ENCODE data around the gene HIP1.
"Not testable (repeated sequence)": the region's sequence is repeated elsewhere in the genome, so short reads cannot be mapped to it uniquely, and the experiment has no call there.

Gene HIP1

DNA sequence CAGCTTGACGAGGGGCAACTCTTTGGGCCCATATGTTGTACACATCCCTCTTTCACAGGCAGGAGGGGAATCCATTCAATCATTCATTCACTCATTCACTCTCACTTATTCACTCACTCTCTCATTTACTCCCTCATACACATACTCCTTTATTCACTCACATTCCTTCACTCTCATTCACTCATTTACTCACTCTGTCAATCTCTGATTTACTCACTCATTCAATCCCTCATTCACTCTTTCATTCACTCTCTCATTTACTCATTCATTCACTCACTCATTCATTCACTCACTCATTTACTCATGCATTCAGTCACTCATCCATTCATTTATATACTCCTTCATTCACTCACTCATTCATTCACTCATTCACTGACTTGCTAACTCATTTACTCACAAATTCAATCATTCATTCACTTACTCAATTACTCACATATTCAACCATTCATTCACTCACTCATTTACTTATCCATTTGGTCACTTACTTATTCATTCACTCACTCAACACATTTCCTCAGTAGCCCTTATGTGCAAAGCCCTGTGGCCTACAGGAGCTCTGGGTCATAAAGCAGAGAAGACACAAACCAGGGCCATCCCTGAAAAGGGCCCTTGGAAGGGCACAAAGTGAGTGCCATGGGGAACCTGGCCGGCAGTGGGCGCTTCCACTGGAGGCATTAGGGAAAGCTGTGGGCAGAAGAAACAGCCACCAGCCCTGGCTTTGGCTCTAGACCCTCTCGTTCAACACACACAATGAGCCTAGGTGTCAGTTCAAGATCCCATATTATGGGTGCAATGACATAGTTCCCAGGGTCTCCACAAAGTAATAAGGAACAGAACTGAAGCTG is 26.0 kb downstream of the HIP1 start:
- no peak for DNase-seq

DNA sequence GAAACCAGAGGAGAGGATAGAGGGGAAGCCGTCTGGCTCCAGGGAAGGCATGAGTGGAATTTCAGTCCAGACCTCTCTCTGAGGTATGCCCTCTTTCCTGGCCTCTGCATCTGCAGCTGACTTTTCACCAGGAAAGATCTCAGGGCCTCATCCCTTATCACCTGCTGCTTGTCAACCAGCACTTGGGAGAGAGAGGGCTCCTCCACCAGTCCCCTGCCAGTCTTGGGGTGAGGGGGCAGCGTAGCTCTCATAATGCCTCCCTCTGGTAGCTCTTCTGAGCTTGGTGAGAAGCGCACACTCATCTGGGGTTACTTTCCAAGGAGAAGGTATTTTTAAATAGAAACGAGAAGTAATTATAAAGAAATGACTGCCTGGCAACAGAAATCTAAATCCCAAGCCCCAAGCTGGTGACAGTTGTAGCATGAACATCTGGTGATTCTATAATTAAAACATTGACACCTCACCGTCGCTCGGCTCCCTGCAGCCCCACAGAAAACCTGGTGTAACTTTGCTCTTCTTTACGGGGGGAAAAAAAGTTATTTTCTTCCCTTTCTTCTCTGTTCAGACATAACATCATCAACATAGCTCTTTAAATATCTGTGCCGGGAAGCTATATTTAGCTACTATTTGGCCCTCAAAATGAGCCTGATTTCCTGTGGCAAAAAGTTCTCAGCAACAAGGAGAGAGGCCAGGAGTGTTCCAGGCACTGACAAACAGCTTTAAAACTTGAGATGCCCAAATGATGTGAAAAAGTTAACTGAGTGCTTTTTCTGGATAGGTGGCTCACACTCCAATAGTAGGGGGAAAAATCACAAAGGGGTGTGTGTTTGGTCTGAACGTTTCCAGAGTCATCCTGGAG is 26.9 kb downstream of the HIP1 start:
- DNase-seq, result peak; percentile 96

DNA sequence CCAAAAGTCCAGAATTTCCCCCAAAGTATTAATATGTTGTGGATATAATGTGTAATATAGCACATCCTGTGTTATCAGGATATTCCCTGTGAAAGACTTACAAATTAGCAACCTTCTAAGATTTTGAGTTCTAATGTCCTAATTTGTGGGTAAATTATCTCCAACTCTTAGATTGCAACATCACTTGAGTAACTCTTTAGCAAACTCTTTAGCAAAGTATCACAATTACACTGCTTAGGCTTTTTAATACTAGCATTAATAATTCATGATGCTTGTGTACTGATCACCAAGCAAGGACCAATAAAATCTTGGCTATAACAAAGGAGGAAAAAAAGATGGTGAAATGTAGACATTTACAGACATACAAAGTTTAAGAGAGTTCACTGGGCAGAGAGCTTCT is 27.7 kb downstream of the HIP1 start:
- peak; percentile 52 for DNase-seq

DNA sequence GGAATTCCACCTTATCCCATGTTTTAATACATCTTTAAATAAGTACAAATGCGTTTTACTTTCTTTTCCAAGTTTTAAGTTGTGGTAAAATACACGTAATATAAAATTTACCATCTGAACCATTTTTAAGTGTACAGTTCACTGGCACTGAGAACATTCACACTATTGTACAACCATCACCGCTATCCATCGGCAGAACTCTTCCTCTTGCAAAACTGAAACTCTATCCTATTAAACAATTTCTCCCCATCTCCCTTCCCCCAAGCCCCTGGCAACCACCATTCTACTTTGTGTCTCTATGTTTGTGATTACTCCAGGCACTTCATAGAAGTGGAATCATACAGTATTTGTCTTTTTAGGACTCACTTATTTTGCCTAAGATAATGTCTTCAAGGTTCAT is 33.8 kb downstream of the HIP1 start:
- DNase-seq, result peak; percentile 26

DNA sequence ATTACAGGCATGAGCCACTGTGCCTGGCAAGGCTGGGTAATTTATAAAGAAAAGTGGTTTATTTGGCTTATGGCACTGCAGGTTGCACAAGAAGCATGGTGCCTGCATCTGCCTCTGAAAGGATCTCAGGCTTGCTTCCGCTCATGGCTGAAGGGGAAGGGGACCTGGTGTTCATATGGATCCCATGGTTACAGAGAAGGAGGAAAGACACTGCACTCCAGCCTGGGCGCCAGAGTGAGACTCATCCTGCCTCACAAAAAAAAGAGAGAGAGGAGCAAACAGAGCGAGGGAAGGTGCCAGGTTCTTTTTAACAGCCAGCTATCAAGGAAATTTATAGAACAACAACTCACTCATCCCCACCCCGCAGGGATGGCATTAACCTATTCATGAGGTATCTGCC is 36.2 kb downstream of the HIP1 start:
- DNase-seq, result peak; percentile 20

DNA sequence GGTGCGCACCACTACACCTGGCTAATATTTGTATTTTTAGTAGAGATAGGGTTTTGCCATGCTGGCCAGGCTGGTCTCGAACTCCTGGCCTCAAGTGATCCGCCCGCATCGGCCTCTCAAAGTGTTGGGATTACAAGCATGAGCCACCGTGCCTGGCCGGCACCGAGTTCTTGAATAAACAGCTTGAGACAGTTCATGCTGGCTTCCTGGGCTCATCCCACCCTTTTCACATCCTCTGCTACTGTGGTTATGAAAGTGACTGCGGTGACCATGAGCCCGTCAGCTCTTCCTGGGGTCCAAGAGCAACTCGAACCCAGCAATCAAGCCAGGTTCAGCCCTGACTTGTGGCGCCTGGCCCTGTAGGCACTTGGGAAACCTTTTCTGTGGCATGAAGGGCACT is 38.7 kb downstream of the HIP1 start:
- DNase-seq, result peak; percentile 57

DNA sequence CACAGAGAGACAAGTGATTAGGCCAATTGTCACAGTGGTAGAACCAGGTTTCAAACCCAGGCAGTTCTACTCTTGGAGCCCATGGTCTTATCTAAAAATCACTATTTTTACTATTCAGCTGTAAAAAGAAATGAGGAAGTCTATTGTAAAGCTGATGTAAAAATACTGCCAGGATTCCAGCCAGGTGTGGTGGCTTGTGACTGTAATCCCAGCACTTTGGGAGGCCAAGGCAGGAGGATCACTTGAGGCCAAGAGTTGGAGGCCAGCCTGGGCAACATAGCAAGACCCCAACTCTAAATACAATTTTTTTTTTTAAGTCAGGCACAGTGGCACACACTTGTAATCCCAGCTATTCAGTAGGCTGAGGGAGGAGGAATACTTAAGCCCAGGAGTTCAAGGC is 40.4 kb downstream of the HIP1 start:
- DNase-seq, result no peak

DNA sequence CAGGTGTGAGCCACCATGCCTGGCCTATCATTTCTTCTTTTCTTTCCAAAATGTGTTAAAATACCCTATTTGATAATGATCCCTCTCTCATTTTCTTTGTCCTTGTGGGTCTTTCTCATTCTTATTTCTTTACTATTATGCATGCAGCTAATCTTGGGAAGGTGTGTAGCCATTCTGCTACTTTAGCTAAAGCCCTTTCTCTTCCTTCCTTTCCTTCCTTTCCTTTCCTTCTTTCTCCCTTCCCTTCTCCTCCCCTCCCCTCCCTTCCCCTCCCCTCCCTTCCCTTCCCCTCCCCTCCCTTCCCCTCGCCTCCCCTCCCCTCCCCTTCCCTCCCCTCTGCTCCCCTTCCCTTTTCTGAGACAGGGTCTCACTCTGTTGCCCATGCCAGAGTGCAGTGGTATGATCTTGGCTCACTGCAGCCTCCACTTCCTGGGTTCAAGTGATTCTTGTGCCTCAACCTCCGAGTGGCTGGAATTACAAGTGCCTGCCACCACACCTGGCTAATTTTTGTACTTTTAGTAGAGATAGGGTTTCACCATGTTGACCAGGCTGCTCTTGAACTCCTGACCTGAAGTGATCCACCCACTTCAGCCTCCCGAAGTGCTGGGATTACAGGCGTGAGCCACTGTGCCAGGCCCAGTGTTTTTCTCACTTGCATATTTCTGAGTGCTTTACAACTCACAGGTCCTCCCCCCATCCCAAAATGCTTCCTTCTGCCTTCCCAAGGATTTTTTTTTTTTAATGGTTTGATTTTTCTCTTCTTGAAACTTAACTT is 42.3 kb downstream of the HIP1 start:
- no peak for DNase-seq

DNA sequence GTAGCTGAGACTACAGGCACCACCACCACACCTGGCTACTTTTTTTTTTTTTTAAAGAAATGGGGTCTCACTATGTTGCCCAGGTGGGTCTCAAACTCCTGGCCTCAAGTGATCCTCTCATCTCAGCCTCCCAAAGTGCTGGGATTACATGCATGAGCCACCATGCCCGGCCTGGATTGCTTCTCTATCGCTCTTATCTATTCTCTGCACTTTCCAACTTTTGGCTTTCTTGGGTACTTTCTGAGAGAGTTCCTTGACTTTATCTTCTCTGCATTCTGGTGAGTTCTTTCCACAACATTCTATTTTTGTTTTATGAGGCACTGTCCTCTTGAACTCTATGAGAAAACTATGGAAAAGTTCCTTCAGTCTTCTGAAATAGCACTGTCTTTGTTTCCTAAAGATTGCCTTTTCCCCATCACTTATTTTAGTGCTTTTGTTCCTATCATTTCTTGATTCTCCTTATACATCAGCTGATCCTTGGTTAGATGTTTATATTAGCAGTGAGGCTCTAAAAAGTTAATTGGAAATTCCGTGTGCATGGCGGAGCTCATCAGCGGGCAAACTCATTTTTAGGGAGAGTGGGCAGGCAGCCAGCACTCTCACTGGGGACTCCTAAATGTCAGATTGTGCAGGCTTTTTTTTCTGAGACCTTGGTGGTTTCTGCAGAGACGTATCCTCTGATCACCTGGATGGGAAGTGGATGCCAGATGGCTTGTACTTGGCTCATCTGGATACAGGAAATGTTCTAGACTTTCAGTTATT is 43.9 kb downstream of the HIP1 start:
- DNase-seq, result no peak

DNA sequence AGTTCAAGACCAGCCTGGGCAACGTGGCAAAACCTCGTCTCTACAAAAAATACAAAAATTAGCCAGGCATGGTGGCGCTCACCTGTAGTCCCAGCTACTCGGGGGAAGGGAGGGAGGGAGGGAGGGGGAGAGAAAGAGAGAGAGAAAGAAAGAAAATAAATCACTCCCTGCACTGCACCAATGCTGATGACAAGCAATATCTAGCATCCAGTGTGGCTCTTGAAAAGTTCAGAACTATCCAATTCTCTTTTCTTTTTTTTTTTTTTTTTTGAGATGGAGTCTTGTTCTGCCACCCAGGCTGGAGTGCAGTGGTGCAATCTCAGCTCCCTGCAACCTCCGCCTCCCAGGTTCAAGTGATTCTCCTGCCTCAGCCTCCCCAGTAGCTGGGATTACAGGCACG is 45.1 kb downstream of the HIP1 start:
- not testable (repeated sequence) for DNase-seq

DNA sequence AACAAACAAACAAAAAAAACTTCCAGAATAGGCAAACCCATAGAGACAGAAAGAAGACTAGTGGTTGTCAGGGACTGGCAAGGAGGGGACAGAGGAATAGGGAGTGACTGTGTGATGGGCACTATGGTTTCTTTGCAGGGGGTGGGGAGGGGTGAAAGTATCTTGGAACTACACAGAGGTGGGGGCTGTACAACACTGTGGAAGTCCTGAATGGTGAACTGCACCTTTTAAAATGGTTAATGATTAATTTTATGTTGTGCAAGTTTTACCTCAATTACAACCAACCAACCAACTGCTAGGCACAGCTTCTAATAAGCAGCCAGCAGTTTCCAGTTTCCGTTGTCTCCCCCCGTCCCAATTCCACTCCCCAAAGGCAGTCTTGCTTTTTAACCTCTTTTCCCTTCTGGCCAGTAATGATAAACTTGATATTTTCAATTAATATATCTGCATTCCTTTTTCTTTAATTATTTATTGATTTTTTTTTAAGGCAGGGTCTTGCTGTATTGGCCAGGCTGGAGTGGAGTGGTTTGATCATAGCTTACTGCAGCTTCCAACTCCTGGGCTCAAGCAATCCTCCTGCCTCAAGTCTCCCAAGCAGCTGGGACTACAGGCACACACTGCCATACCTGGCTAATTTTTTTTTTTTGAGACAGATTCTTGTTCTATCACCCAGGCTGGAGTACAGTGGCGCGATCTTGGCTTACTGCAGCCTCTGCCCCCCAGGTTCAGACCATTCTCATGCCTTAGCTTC is 46.8 kb downstream of the HIP1 start:
- no peak for DNase-seq

DNA sequence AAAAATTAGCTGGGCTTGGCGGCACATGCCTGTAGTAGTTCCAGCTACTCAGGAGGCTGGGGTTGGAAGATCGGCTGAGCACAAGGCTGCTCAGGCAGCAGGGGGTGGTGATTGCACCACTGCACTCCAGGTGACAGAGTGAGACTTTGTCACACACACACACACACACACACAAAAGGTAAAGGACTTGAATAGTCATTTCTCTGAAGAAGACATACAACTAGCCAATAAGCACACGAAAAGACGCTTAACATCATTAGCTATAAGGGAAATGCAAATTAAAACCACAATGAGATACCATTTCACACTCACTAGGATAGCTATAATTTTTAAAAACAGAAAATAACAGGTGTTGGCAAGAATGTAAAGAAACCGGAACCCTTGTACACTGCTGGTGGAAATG is 48.6 kb downstream of the HIP1 start:
- DNase-seq, result no peak

DNA sequence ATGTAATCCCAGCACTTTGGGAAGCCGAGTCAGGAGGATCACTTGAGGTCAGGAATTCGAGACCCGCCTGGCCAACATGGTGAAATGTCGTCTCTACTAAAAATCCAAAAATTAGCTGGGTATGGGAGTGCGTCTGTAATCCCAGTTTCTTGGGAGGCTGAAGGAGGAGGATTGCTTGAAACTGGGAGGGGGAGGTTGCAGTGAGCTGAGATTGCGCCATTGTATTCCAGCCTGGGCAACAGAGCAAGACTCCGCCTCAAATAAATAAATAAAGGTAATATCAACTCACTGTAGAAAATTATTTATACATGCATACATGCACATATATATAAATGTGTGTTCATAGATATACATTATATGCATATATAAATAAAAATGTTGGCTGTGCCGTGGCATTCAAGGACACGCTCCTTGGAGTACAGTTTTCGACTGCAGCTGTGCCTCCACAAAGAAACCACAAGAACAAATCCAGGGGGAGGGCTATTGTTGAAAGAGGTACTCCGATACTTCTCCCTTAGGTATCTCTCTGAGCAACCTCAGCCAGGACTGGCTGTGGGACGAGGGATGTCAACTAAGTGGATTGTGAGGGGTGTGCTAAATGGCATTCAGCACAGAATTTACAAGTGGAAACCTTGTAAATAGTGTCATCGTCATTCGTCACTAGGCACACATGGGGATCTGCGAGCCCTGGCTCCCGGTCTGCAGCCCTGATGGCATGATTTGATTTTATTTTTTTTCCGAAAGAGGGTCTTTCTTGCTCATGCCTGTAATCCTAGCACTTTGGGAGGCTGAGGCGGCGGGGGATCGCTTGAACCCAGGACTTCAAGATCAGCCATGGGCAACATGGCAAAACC is 49.3 kb downstream of the HIP1 start:
- no peak for DNase-seq

DNA sequence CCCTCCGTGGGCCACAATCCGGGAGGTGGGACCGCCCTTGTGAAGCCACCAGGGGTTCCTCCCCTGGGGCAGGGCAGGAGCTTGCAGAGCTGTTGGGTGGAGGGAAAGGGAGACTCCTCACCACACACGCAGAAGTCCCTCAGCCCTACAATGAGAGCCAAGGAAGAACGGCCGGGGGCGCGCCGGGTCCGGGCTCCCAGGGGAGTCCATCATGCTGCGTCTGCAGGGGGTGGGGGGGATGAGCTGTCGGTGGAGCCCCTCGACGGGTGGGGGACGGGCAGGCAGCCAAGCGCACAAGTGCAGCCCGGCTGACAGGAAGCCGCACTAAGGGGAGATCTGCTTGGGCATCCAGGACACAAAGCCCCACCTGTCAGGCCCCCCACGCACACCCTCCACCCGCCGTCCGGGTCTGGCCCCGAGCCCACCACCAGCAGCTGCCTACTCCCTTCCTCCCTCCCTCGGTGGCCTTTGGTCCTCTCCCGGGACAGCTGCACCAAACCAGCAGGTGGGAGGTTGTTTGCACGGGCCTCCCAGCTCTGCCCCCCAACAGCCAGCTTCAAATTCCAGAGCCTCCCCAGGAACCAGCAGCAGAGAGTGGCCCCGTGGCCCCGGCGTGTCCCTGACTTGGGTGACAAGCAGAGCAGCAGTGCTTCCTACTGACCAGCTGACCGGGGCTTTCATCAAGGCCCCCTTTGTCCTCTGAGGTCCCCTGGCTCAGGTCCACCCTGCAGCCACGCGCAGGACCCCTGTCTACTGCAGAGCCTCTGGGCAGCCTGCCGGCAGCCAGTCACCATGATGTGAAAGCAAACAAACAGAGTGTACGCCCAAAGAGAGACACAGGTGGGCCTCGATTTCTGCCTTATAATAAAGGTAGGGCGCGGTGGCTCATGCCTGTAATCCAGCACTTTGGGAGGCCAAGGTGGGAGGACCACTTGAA is 50.3 kb downstream of the HIP1 start:
- DNase-seq, result no peak

DNA sequence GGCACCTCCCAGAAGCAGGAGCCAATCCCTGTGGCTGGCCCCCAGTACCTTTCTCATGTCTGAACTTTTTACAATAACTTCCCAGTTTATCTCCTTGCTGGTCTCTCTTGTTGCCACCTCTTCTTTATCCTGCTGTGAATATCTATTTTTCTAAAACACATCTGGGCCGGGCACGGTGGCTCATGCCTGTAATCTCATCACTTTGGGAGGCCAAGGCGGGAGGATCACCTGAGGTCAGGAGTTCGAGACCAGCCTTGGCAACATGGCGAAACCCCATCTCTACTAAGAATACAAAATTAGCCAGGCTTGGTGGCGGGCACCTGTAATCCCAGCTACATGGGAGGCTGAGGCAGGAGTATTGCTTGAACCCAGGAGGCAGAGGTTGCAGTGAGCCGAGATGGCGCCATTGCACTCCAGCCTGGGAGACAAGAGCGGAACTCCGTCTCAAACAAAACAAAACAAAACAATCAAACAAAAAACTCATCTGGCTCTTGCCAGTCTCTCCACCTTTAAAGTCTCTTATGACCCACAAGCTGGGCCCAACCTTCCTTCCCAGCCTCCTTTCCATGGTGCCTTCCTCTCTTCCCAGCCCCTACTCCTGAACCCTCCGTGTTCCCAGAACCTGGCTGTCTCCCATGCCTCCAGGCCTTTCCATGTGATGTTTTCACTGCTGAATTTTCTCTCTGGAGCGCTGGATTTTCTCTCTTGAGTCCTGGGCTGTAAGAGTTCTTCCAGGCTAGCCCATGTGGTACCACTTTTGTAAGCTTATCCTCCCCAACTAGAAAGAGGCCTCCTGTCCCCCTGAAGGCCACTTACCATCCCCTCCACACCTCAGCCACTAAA is 51.3 kb downstream of the HIP1 start:
- DNase-seq, result no peak

DNA sequence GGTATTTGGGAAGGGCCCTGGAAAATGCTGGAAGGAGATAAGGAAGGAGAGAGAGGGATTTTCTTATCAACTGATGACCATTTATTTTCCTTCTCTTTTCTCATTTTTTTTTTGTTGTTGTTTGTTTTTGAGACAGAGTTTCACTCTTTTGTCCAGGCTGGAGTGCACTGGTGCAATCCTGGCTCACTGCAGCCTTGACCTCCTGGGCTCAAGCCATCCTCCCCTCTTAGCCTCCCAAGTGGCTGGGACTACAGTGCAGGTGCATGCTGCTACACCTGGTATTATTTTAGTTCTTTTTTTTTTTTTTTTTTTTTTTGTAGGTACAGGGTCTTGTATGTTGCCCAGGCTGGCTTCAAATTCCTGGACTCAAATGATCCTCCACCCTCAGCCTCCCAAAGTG is 52.2 kb downstream of the HIP1 start:
- DNase-seq, result no peak

DNA sequence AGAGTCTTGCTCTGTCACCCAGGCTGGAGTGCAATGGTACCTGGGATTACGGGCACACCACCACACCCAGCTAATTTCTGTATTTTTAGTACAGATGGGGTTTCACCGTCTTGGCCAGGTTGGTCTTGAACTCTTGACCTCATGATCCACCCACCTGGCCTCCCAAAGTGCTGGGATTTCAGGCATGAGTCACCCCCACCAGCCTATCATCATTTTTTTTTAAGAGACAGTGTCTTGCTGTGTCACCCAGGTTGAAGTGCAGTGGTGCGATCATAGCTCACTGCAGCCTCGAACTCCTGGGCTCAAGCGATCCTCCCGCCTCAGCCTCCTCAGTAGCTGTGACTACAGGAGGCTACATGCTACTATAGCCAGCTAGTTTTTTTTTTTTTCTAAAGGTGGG is 56.7 kb downstream of the HIP1 start:
- DNase-seq, result not testable (repeated sequence)

DNA sequence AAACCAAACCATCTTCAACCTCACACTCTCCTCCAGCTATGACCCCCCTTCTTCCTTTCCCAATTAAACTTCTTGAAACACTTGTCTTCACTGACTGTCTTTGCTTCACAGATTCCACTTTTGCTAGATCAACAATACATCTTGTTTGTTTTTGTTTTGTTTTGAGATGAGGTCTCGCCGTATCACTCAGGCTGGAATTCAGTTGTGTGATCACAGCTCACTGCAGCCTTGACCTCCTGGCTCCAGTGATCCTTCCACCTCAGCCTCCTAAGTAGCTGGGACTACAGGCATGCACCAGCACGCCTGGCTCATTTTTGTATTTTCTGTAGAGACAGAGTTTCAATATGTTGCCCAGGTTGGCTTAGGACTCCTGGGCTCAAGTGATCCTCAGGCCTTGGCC is 59.7 kb downstream of the HIP1 start:
- no peak for DNase-seq

DNA sequence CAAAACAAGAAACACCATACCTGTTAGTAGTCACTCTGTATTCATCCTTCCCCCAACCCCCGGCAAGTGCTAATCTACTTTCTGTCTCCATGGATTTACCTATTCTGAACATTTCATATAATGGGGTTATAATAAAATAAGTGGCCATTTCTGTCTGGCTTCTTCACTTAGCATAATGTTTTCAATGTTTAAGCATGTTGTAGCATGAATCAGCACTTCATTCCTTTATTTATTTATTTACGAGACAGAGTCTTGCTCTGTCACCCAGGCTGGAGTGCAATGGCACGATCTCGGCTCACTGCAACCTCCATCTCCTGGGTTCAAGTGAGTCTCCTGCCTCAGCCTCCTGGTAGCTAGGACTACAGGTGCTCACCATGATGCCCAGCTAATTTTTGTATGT is 69.2 kb downstream of the HIP1 start:
- no peak for DNase-seq
